Heart left ventricle (tissue), 16 donors: ENCODE results near the gene OR1J1. TPM values are rescaled to one million over a fixed set of nuclear protein-coding genes. Genes with fewer than 3 reads are reported as not detected.

Experiments used
- ATAC-seq, 4 donors: fragments of 200-7000 bp; cut with Tn5 transposase; one replicate each; pipeline ENCODE4 v1.9.1; 2020 to 2022; ENCODE audit warnings: moderate library complexity in 4 of 4, mild to moderate bottlenecking in 3 of 4, moderate number of reproducible peaks in 1 of 4
- DNase-seq, 5 donors: peaks; one replicate each; pipeline ENCODE4 v3.0.0-alpha.2; 2020
- H3K27ac ChIP-seq, 12 donors: fragments of 200-600 bp; sonication (generic) in 4 of 12; one replicate each; pipeline versions ENCODE4 v1.5.0 to v1.8.0; 2016 to 2022; ENCODE audit warnings: mild to moderate bottlenecking in 2 of 12
- H3K27me3 ChIP-seq, 9 donors: fragments of 200-600 bp; sonication (generic) in 2 of 9; one replicate each; pipeline versions ENCODE4 v1.5.1 to v1.8.0; 2016 to 2022; ENCODE audit warnings: mild to moderate bottlenecking in 3 of 9
- H3K36me3 ChIP-seq, 9 donors: fragments of 200-600 bp; sonication (generic) in 2 of 9; one replicate each; pipeline versions ENCODE4 v1.5.0 to v1.8.0; 2018 to 2022; ENCODE audit warnings: mild to moderate bottlenecking in 2 of 9
- H3K4me1 ChIP-seq, 12 donors: fragments of 200-600 bp; sonication (generic) in 4 of 12; one replicate each; pipeline versions ENCODE4 v1.5.0 to v1.8.0; 2016 to 2022; ENCODE audit warnings: mild to moderate bottlenecking in 3 of 12
- H3K4me3 ChIP-seq, 12 donors: fragments of 200-600 bp; sonication (generic) in 4 of 12; one replicate each; pipeline versions ENCODE4 v1.5.0 to v1.8.0; 2017 to 2022; ENCODE audit warnings: mild to moderate bottlenecking in 9 of 12, moderate library complexity in 4 of 12
- H3K9me3 ChIP-seq, 12 donors: fragments of 200-600 bp; sonication (generic) in 4 of 12; one replicate each; pipeline versions ENCODE4 v1.5.0 to v1.8.0; 2016 to 2022; ENCODE audit warnings: mild to moderate bottlenecking in 1 of 12
- CTCF ChIP-seq, 12 donors: fragments of 200-600 bp; sonication (generic) in 4 of 12; IDR thresholded peaks; one replicate each; pipeline versions ENCODE4 v1.5.0 to v1.8.0; 2018 to 2022; ENCODE audit warnings: antibody characterized with exemption in 12 of 12, mild to moderate bottlenecking in 5 of 12
- POLR2A ChIP-seq, 2 donors: fragments of 450-650 bp; IDR thresholded peaks; one replicate each; pipeline ENCODE4 v1.6.1; 2017; ENCODE audit warnings: antibody characterized with exemption in 2 of 2, mild to moderate bottlenecking in 2 of 2, moderate library complexity in 2 of 2
- WGBS, 4 donors: extraction: QIAGEN DNeasy Blood & Tissue Kit in 2 of 4; methylation state at CpG; one replicate each; pipeline versions ENCODE4 v1.1.5 to v1.1.7; 2013 to 2018; 5-methylcytosine and 5-hydroxymethylcytosine counted together
- intact Hi-C, 10 donors: fragments of 100-400 bp; cut with DNase I; formaldehyde crosslinking; loops; one replicate each; pipeline versions ENCODE4 v1.11.1 to v1.14.2; 2022
- long read RNA-seq, 3 donors: library from polyadenylated mRNA; unstranded; transcript quantifications; one replicate each; pipeline ENCODE4 v2.0.0, GENCODE V29; 2020 to 2021
- polyA plus RNA-seq, 2 donors: library from polyadenylated mRNA; stranded (reverse); fragments of 200-250 nt; gene quantifications; one replicate each; pipeline ENCODE4 v1.2.3, GENCODE V29; 2013
- total RNA-seq, 9 donors: library from RNA; depleted of rRNA in 2 of 9; stranded (reverse); fragments of >200 nt in 2 of 9; fragmentation: NEBNext Ultra II Directional in 3 of 9; extraction: Animal tissue kit (Norgen Biotek cat#: 25700) in 3 of 9; gene quantifications; one replicate each; pipeline versions ENCODE4 v1.1.0 to v1.2.4, GENCODE V29; 2016 to 2023
- donor health status: ischemic (EF 13 %, LVEDD 7.1; RV severe dilation, severe dysfunction).
- donor health status: healthy with polysubstance abuse.
- donor health status: DM: no; HTN: yes; CAD: no.
- donor health status: DM: no; HTN: no; CAD: no.
- donor health status: ischemic (EF 25% LVEDD 6.9; RV normal size, moderate dysfunction).
- donor health status: ischemic (EF 25% LVEDD 5.7; RV mildly dilated, moderate dysfunction).
- donor health status: healthy.
- donor health status: DM: yes; HTN: yes; CAD: no.
- donor health status: ischemic (EF 35%, LVEDD 5.7; RV mildly dilated, moderate dysfunction).
- donor health status: nonischemic (EF 11% LVEDD 7.7; RV severe dilation, severe dysfunction).
- donor health status: DM: yes; HTN: yes; CAD: no.
- donor health status: PGD.
- donor health status: ischemic (EF 29% LVEDD 5.4; RV normal size, mild dysfunction).
- donor health status: nonischemic (EF 23%, LVEDD 6.1; RV moderate dilation, normal function).

The OR1J1 gene
- not detected for total RNA-seq
- not detected for polyA plus RNA-seq
- long read RNA-seq, donor 1 = 0 reads
- long read RNA-seq, donor 2 = 0 reads
- long read RNA-seq, donor 3 = 0 reads

- Histone ChIP-seq H3K36me3 (no peaks in the 10 kb centered on the region), H3K4me3 (no peak within 1 kb of the TSS), H3K9me3 (no peaks in the 10 kb centered on the region), H3K27ac (no peak within 1 kb of the TSS), H3K27me3 (peaks cover 0 to 30% (median 0%) of the 10 kb centered on the region in 9 donors), H3K4me1 (no peaks in the 10 kb centered on the region)
- TF ChIP-seq CTCF (IDR thresholded peaks at IDR 0.05) = no peak
- TF ChIP-seq POLR2A (IDR thresholded peaks at IDR 0.05) = no peak
- WGBS, 4 donors = 81 to 89% (median 84%) methylated on average over 6 of the region's 6 CpGs
- intact Hi-C loops = no loop called here
- no peak for DNase-seq
- ATAC-seq = no peak
Measured at GRCh38 chr9:122477826-122478225, at the start of gene OR1J1. Gene OR1J1, minus strand, starts transcription at chr9:122477926. Its CDS starts 0 bp downstream, at chr9:122477926.

GRCh38 chr9:122527193-122527592 is 49.5 kb upstream of the OR1J1 start, which contains the start of gene OR1N1:
Gene OR1N1, minus strand, starts transcription at chr9:122527293. Its CDS starts 0 bp downstream, at chr9:122527293.
- TF ChIP-seq POLR2A (IDR thresholded peaks at IDR 0.05) (no peak), CTCF (IDR thresholded peaks at IDR 0.05) (no peak)
- intact Hi-C loops = no loop called here
- no peaks in the 10 kb centered on the region for H3K36me3 ChIP-seq
- H3K9me3 ChIP-seq = no peaks in the 10 kb centered on the region
- peaks cover 0 to 9% (median 0%) of the 10 kb centered on the region in 9 donors for H3K27me3 ChIP-seq
- no peaks in the 10 kb centered on the region for H3K4me1 ChIP-seq
- ATAC-seq (no peak), DNase-seq (no peak)
- WGBS, 4 donors = 84 to 89% (median 87%) methylated on average over 3 of the region's 3 CpGs
- no peak within 1 kb of the TSS for H3K27ac ChIP-seq
- H3K4me3 ChIP-seq = no peak within 1 kb of the TSS

- 81 to 83% (median 82%) methylated on average over 10 of the region's 10 CpGs for WGBS, 4 donors
- DNase-seq = no peak
- no peak overlapping the region for H3K4me3 ChIP-seq
- TF ChIP-seq POLR2A (IDR thresholded peaks at IDR 0.05) (no peak), CTCF (IDR thresholded peaks at IDR 0.05) (no peak)
- no peaks in the 10 kb centered on the region for H3K4me1 ChIP-seq
- peaks cover 0 to 13% (median 0%) of the 10 kb centered on the region in 9 donors for H3K27me3 ChIP-seq
- intact Hi-C loops = no loop called here
- no peaks in the 10 kb centered on the region for H3K36me3 ChIP-seq
- ATAC-seq = no peak
- no peaks in the 10 kb centered on the region for H3K9me3 ChIP-seq
- no peak overlapping the region for H3K27ac ChIP-seq
Measured at GRCh38 chr9:122526602-122527001, 48.9 kb upstream of the OR1J1 start.

- DNase-seq (no peak), ATAC-seq (no peak)
- H3K36me3 ChIP-seq = no peaks in the 10 kb centered on the region
- H3K27me3 ChIP-seq = peaks cover 0 to 28% (median 0%) of the 10 kb centered on the region in 9 donors
- WGBS, 4 donors = 86 to 94% (median 87%) methylated on average over 3 of the region's 3 CpGs
- no peak overlapping the region for H3K4me3 ChIP-seq
- TF ChIP-seq POLR2A (IDR thresholded peaks at IDR 0.05) = no peak
- TF ChIP-seq CTCF (IDR thresholded peaks at IDR 0.05) = no peak
- no peaks in the 10 kb centered on the region for H3K4me1 ChIP-seq
- no peaks in the 10 kb centered on the region for H3K9me3 ChIP-seq
- no peak overlapping the region for H3K27ac ChIP-seq
- intact Hi-C loops = no loop called here
Measured at GRCh38 chr9:122519376-122519775, 41.6 kb upstream of the OR1J1 start.
